HCT116 (cell line): ENCODE results near the gene MOCS1.

ENCODE experiments used
- ELF1 ChIP-seq: IDR thresholded peaks from 2 replicates; pipeline ENCODE4 v1.6.1; 2012; ENCODE audit warnings: low read depth, borderline replicate concordance
- POLR2A ChIP-seq: IDR thresholded peaks from 2 replicates; pipeline ENCODE4 v1.7.0; 2011; ENCODE audit warnings: borderline replicate concordance; ENCODE audit not compliant: insufficient read depth, insufficient read length; ENCODE audit errors: extremely low read depth
- POLR2AphosphoS5 ChIP-seq: IDR thresholded peaks from 2 replicates; pipeline ENCODE4 v1.6.1; 2011; ENCODE audit warnings: mild to moderate bottlenecking, low read depth, low read length, moderate library complexity
- SIN3A ChIP-seq: IDR thresholded peaks from 2 replicates; pipeline ENCODE4 v1.6.1; 2012; ENCODE audit warnings: low read depth
- TCF7L2 ChIP-seq: IDR thresholded peaks from 2 replicates; pipeline ENCODE4 v1.7.0; 2011; ENCODE audit warnings: borderline replicate concordance, inconsistent platforms; ENCODE audit not compliant: insufficient read depth, insufficient read length; ENCODE audit errors: extremely low read depth
- TF ChIP-seq, protein P1 (sequence below), 3 experiments: fragments of 200-600 bp in 1 of 3; sonication (generic) in 1 of 3; IDR thresholded peaks in 2 of 3; conservative IDR thresholded peaks in 1 of 3; 2 replicates each; pipeline ENCODE4 v1.5.1; 2012 to 2017; ENCODE audit warnings: low read depth in 2 of 3, low read length in 2 of 3, antibody characterized with exemption in 1 of 3, borderline replicate concordance in 1 of 3, control low read depth in 1 of 3, mild to moderate bottlenecking in 1 of 3, mixed read lengths in 1 of 3, mixed run types in 1 of 3, moderate library complexity in 1 of 3; ENCODE audit not compliant: insufficient read depth in 1 of 3
- TF ChIP-seq, protein P2 (sequence below): IDR thresholded peaks from 2 replicates; pipeline ENCODE4 v1.6.1; 2011; ENCODE audit warnings: mild to moderate bottlenecking, low read length, moderate library complexity; ENCODE audit not compliant: insufficient replicate concordance; ENCODE audit errors: extremely low read depth
- TF ChIP-seq, protein P3 (sequence below): IDR thresholded peaks from 2 replicates; pipeline ENCODE4 v1.6.1; 2012

DNA sequence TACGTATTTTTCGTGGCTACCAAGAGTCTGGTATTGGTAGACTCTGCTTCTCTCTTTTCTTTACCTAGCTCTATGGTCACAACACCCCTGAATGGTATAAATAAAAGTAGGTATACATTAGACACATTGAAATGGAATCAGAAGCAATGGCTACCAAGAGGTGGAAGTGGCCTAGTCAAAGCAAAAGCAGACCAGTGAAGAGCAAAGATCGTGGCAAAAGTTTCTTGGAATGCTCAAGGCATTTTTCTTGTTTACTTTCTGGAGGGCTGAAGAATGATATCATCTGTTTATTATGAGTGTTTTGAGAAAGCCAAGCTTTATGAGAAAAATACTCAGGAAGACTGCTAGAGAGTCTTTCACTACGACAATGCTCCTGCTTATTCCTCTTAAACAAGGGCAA, 28.6 kb upstream of the MOCS1 start:
- TF ChIP-seq, protein P1, sequence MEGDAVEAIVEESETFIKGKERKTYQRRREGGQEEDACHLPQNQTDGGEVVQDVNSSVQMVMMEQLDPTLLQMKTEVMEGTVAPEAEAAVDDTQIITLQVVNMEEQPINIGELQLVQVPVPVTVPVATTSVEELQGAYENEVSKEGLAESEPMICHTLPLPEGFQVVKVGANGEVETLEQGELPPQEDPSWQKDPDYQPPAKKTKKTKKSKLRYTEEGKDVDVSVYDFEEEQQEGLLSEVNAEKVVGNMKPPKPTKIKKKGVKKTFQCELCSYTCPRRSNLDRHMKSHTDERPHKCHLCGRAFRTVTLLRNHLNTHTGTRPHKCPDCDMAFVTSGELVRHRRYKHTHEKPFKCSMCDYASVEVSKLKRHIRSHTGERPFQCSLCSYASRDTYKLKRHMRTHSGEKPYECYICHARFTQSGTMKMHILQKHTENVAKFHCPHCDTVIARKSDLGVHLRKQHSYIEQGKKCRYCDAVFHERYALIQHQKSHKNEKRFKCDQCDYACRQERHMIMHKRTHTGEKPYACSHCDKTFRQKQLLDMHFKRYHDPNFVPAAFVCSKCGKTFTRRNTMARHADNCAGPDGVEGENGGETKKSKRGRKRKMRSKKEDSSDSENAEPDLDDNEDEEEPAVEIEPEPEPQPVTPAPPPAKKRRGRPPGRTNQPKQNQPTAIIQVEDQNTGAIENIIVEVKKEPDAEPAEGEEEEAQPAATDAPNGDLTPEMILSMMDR (IDR thresholded peaks at IDR 0.05 in 2 of 3, conservative IDR thresholded peaks at IDR 0.05 in 1 of 3; ENCODE audit: borderline replicate concordance in 1 of 3, insufficient read depth in 1 of 3, low read depth in 2 of 3, low read length in 2 of 3) = no peak
- TF ChIP-seq POLR2A = no peak
- TF ChIP-seq, protein P2, sequence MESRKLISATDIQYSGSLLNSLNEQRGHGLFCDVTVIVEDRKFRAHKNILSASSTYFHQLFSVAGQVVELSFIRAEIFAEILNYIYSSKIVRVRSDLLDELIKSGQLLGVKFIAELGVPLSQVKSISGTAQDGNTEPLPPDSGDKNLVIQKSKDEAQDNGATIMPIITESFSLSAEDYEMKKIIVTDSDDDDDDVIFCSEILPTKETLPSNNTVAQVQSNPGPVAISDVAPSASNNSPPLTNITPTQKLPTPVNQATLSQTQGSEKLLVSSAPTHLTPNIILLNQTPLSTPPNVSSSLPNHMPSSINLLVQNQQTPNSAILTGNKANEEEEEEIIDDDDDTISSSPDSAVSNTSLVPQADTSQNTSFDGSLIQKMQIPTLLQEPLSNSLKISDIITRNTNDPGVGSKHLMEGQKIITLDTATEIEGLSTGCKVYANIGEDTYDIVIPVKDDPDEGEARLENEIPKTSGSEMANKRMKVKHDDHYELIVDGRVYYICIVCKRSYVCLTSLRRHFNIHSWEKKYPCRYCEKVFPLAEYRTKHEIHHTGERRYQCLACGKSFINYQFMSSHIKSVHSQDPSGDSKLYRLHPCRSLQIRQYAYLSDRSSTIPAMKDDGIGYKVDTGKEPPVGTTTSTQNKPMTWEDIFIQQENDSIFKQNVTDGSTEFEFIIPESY = no peak
- TF ChIP-seq SIN3A = no peak
- TF ChIP-seq POLR2AphosphoS5 = no peak
- no peak for TF ChIP-seq ELF1
- TF ChIP-seq, protein P3, sequence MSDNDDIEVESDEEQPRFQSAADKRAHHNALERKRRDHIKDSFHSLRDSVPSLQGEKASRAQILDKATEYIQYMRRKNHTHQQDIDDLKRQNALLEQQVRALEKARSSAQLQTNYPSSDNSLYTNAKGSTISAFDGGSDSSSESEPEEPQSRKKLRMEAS = no peak
- no peak for TF ChIP-seq TCF7L2
